HG03558 (cell line): ENCODE data around the gene GPR173.

Source experiments
- ATAC-seq: cut with Tn5 transposase; IDR thresholded peaks from one replicate; pipeline ENCODE4 v1.9.1; 2021; ENCODE audit warnings: moderate number of reproducible peaks; ENCODE audit not compliant: unreplicated experiment; ENCODE audit errors: extremely low read depth

The GPR173 gene

GRCh38 chrX:53048169-53049126, at the start of gene GPR173:
GPR173 (plus strand) TSS chrX:53048789; CDS start chrX:53076622, 27,833 bp downstream.
- ATAC-seq = no peak

- no peak for ATAC-seq
Observed at GRCh38 chrX:53000447-53001135, 48.0 kb upstream of the GPR173 start.

- ATAC-seq = no peak
Observed at GRCh38 chrX:53001958-53002357, 46.6 kb upstream of the GPR173 start.

- no peak for ATAC-seq
Observed at GRCh38 chrX:53003111-53003510, 45.5 kb upstream of the GPR173 start.

- no peak for ATAC-seq
Observed at GRCh38 chrX:53004038-53004437, 44.6 kb upstream of the GPR173 start.

GRCh38 chrX:53004811-53005210, 43.8 kb upstream of the GPR173 start:
- no peak for ATAC-seq

- ATAC-seq = no peak
Observed at GRCh38 chrX:53005327-53005726, 43.3 kb upstream of the GPR173 start.

GRCh38 chrX:53009032-53009431, 39.6 kb upstream of the GPR173 start:
- ATAC-seq = no peak

- no peak for ATAC-seq
Observed at GRCh38 chrX:53013291-53013690, 35.3 kb upstream of the GPR173 start.

GRCh38 chrX:53018627-53019026, 30.0 kb upstream of the GPR173 start:
- no peak for ATAC-seq

GRCh38 chrX:53022381-53022780, 26.2 kb upstream of the GPR173 start:
- no peak for ATAC-seq

GRCh38 chrX:53028678-53029077, 19.9 kb upstream of the GPR173 start:
- no peak for ATAC-seq

- no peak for ATAC-seq
Observed at GRCh38 chrX:53031380-53031779, 17.2 kb upstream of the GPR173 start.

GRCh38 chrX:53036149-53036548, 12.4 kb upstream of the GPR173 start:
- ATAC-seq = no peak

- no peak for ATAC-seq
Observed at GRCh38 chrX:53039236-53039635, 9.4 kb upstream of the GPR173 start.

- no peak for ATAC-seq
Observed at GRCh38 chrX:53044995-53045394, 3.6 kb upstream of the GPR173 start.

GRCh38 chrX:53047228-53047627, 1.4 kb upstream of the GPR173 start:
- ATAC-seq = no peak

- ATAC-seq = no peak
Observed at GRCh38 chrX:53049127-53049517, 533 bp downstream of the GPR173 start.

GRCh38 chrX:53050841-53051240, 2.3 kb downstream of the GPR173 start:
- no peak for ATAC-seq

GRCh38 chrX:53055244-53055849, 6.8 kb downstream of the GPR173 start:
- ATAC-seq = no peak

GRCh38 chrX:53056292-53056691, 7.7 kb downstream of the GPR173 start:
- no peak for ATAC-seq
